ENCODE results near the gene BRD4.

The BRD4 gene

DNA sequence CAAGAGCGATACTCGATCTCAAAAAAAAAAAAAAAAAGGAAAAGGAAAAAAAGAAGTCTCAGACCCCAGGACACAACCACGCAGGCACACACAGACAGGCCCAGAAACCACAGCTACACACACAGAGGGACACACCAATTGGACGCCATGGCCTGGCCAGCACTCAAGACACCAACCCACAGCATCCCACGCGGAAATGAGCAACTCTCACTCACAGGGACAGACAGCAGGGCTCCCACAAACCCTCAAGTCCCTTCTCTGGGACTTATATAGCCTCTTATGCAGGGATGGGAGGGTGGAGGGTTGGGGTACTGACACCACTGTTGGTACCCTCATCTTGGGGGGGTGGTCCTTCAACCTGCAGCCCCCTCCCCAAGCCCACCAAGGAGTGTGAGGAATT lies 137.4 kb downstream of the BRD4 start:
- no peak for DNase-seq (ENCODE audit: low spot score)

DNA sequence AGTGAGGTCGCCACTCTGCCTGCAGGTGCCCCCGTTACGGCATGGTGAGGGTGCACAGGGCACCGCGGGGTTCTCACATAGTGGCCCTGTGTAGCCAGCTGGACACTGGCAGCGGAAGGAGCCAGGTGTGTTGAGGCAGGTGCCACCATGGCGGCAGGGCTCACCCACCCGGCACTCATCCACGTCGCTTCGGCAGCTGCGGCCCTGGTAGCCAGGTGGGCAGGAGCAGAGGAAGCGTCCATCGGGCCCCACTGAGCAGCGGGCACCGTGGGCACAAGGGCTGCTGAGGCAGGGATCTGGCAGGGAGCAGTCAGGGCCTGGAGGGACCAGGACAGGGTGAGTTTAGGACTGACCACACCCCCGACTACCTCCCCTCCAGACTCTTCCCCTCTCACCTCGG lies 140.4 kb downstream of the BRD4 start:
- no peak for DNase-seq (ENCODE audit: low spot score)

DNA sequence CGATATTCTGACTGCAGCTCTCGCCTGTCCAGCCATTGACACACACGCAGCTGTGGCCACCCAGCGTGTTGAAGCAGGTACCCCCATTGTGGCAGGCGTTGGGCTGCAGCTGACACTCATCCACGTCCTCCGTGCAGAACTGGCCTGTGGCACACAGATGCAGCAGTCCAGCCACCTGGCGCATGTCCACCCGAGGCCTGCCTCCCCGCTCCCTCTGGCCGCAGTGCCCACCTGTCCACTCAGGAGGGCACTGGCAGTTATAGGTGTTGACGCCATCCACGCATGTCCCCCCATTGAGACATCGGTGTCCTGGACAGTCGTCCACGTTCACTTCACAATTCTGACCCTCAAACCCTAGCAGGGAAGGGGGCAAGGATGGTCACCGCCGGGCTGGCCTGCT lies 140.8 kb downstream of the BRD4 start:
- DNase-seq (ENCODE audit: low spot score): no peak

DNA sequence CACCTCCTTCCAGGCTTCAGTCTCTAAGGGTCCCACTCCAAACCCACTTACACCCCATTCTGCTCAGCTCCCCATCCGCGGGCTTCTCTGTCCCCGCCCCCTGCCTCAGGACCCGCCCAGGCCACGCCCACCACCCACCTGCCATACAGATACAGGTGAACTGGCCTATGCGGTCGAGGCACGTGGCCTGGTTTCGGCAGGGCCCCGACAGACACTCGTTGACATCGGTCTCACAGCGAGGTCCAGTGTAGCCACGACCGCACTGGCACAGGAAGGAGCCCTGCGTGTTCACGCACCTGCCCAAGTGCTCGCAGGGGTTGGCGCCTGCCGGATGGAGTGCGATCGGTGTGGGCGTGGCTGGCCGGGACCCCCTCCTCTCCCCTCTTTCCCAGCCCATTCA lies 143.5 kb downstream of the BRD4 start:
- no peak for DNase-seq (ENCODE audit: low spot score)

DNA sequence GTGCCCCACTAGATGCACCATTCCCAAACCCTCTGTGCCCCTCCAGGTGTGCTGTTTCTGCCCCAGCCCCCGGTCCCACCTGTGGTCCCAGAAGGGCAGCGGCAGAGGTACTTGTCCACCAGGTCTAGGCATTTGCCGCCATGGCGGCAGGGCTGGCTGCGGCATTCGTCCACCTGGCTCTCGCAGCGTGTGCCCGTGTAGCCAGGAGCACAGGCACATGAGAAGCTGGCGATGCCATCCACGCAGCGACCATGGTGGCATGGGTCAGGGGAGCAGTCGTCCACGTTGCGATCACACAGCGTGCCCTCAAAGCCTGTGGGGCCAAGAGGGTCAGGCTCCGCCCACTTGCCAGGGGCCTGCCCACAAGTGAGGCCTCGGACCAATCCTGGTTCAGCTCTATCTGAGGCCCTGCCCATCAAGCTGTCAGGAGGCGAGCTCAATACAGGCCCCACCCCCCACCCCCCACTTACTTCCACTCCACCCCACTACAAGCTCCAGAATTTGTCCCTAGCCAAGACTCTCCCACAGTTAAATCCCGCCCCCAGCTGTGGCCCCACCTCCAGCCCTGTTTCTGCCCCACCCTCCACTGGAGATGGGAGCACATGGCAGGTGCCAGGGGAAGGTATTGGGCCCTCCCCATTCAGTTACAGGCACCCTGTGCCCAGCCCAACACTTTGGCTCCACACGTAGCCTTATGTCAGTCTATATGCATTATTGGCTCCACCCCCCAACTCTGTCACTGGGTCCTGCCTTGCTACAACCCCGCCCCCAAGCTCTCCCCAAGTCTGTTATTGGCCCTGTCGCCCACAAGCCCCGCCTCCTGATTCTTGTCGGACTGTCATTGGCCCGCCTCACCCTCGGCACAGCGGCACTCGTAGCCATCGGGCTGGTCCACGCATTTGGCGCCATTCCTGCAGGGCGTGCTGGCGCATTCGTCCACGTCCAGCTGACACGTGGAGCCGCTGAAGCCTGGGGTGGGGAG lies 145.0 kb downstream of the BRD4 start:
- no peak for DNase-seq (ENCODE audit: low spot score)
